Adrenal gland (tissue), 12 donors: ENCODE data around the gene ZNF670. TPM values are rescaled to one million over a fixed set of nuclear protein-coding genes. Genes with fewer than 3 reads are reported as not detected.
A peak's percentile ranks its signal among the peaks of the same experiment; 100 is the strongest.

Source experiments
- DNase-seq, 7 donors: peaks; one replicate each; pipeline ENCODE4 v3.0.0-alpha.2; 2019 to 2020
- H3K27ac ChIP-seq, 5 donors: fragments of 200-600 bp; sonication (generic) in 4 of 5; 1 replicate in 3 of 5; 2 replicates in 2 of 5; pipeline versions ENCODE4 v1.5.1 to v1.8.0; 2016 to 2020; ENCODE audit warnings: mild to moderate bottlenecking in 1 of 5
- H3K27me3 ChIP-seq: fragments of 200-600 bp; 2 replicates; pipeline ENCODE4 v1.8.0; 2021
- H3K36me3 ChIP-seq, 2 donors: fragments of 200-600 bp; replicated peaks in 1 of 2; 1 replicate in 1 of 2; 2 replicates in 1 of 2; pipeline versions ENCODE4 v1.5.1 to v1.8.0; 2018 to 2022
- H3K4me1 ChIP-seq, 2 donors: fragments of 200-600 bp; replicated peaks in 1 of 2; 1 replicate in 1 of 2; 2 replicates in 1 of 2; pipeline versions ENCODE4 v1.5.1 to v1.8.0; 2018 to 2021
- H3K4me3 ChIP-seq, 4 donors: fragments of 200-600 bp; sonication (generic) in 3 of 4; one replicate each; pipeline ENCODE4 v1.5.1; 2016 to 2018
- H3K9me3 ChIP-seq, 3 donors: fragments of 200-600 bp; sonication (generic) in 1 of 3; replicated peaks in 1 of 3; 1 replicate in 2 of 3; 2 replicates in 1 of 3; pipeline versions ENCODE4 v1.5.1 to v1.8.0; 2016 to 2021
- POLR2A ChIP-seq, 2 donors: fragments of 450-650 bp; IDR thresholded peaks; one replicate each; pipeline ENCODE4 v1.6.1; 2017; ENCODE audit warnings: antibody characterized with exemption in 2 of 2, mild to moderate bottlenecking in 2 of 2, moderate library complexity in 1 of 2
- WGBS, 4 donors: extraction: QIAGEN DNeasy Blood & Tissue Kit in 2 of 4; methylation state at CpG; one replicate each; pipeline versions ENCODE4 v1.1.5 to v1.1.7; 2013 to 2017; 5-methylcytosine and 5-hydroxymethylcytosine counted together
- intact Hi-C, 2 donors: fragments of 100-400 bp; cut with DNase I; formaldehyde crosslinking; loops; one replicate each; pipeline versions ENCODE4 v1.14.1 to v1.15.0; 2022 to 2023
- polyA plus RNA-seq, 3 donors: library from polyadenylated mRNA; stranded (reverse); fragments of 200-250 nt in 2 of 3; fragments of 350-450 nt in 1 of 3; fragmentation: Illumina TruSeq in 1 of 3; extraction: RNeasy Lipid Tissue Mini Kit (QIAGEN cat#74804) in 1 of 3; gene quantifications; one replicate each; pipeline ENCODE4 v1.2.3, GENCODE V29; 2013 to 2014
- total RNA-seq, 9 donors: library from RNA; depleted of rRNA in 4 of 9; stranded (reverse); fragments of >200 nt in 4 of 9; fragments of 120-200 nt in 1 of 9; fragmentation: NEBNext Ultra II Directional in 1 of 9; extraction: Animal tissue kit (Norgen Biotek cat#: 25700) in 1 of 9; gene quantifications; one replicate each; pipeline versions ENCODE4 v1.1.0 to v1.2.4, GENCODE V29; 2013 to 2023
- TF ChIP-seq, protein P1 (sequence below), 6 experiments: fragments of 450-650 bp in 4 of 6; fragments of 200-600 bp in 2 of 6; sonication (generic) in 1 of 6; IDR thresholded peaks; 1 replicate in 5 of 6; 2 replicates in 1 of 6; pipeline versions ENCODE4 v1.5.1 to v1.8.0; 2016 to 2021; ENCODE audit warnings: antibody characterized with exemption in 6 of 6, mild to moderate bottlenecking in 2 of 6, moderate library complexity in 1 of 6
- donor health status: healthy with polysubstance abuse.
- donor health status: Bipolar disorder and iron deficiency.
- donor health status: DM: yes; HTN: yes; CAD: no.
- donor health status: DM: no; HTN: no; CAD: no.
- donor health status: DM: no; HTN: no; CAD: no.
- donor health status: DM: yes; HTN: yes; CAD: no.

ZNF670 gene
- total and polyA plus RNA-seq, 12 donors: 0.18 to 3.7 (median 2.0) TPM

DNA sequence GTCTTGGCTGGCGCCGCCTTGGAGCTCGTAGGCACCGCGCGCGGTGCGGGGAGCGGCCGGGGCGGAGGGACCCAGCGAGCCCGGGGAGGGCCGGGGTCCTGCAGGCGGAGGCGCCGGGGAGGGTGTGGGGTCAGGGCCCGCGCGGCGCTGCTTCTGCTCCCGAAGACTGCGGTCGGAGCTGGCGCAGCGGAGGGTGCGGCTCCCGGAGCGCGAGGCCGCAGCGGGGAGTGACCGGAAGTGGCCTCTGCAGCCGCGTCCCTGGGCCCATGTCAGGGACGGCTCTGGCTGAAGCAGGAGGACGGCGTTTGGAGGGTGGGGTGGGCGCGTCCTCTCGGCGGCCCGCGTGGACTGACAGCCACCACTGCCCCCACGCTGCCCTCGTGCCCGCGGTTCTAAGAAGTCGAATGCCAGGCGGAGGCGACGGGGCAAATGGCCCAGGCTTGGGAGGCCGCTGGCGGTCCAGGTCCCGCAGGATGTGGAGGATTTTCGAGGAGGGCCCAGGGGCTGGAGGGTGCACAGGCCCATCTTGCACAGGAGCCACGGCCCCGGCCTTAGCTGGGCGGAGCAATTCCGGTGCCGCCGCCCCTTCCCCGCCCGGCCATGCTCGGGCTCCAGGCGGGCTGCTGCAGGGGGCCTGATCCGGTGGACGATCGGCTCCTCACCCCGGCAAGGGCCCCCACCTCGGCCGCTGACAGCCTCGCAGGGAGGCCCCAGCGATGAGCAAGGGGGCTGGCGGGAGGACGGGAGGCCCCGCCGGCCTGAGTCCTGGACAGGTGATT, 33.3 kb upstream of the ZNF670 start:
- WGBS, 4 donors: 0 to 4% (median 3%) methylated on average over 4 to 78 of the region's 78 CpGs
- Histone ChIP-seq H3K36me3 (no peaks in the 10 kb centered on the region), H3K9me3 (no peaks in the 10 kb centered on the region), H3K27ac (peak overlapping the region in 3 of 5 donors; percentile 52 to 77 (median 64)), H3K27me3 (no peaks in the 10 kb centered on the region), H3K4me1 (peaks cover 6 to 10% of the 10 kb centered on the region in 2 donors), H3K4me3 (peak overlapping the region; percentile 18 to 83 (median 56))
- intact Hi-C loops: no loop called here
- DNase-seq: peak; percentile 46 to 71 (median 65)
- TF ChIP-seq POLR2A (IDR thresholded peaks at IDR 0.05): peak in 1 of 2 donors; percentile 58
- TF ChIP-seq, protein P1, sequence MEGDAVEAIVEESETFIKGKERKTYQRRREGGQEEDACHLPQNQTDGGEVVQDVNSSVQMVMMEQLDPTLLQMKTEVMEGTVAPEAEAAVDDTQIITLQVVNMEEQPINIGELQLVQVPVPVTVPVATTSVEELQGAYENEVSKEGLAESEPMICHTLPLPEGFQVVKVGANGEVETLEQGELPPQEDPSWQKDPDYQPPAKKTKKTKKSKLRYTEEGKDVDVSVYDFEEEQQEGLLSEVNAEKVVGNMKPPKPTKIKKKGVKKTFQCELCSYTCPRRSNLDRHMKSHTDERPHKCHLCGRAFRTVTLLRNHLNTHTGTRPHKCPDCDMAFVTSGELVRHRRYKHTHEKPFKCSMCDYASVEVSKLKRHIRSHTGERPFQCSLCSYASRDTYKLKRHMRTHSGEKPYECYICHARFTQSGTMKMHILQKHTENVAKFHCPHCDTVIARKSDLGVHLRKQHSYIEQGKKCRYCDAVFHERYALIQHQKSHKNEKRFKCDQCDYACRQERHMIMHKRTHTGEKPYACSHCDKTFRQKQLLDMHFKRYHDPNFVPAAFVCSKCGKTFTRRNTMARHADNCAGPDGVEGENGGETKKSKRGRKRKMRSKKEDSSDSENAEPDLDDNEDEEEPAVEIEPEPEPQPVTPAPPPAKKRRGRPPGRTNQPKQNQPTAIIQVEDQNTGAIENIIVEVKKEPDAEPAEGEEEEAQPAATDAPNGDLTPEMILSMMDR (IDR thresholded peaks at IDR 0.05): no peak

DNA sequence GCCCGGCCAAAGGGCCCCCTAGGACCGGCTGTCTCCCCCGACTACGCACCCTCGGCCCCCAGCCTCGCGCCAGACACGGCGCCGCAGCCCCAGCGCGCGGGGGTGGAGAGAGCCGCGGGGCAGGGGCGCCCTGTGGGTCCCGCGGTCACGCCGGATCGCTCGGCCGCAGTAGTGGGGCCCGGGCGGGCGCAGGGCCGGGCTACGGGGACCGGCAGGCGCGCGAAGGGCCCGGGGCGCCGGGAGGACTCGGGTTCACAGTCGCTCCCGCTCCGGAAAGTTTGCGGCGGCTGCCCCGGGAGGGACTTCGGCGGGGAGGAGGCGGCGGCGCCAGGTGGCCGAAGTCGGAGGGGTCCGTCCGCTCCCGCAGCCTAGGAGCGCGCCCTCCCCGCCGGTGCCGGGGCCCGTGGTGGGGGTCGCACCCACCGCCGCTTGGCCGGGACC, 32.7 kb upstream of the ZNF670 start:
- Histone ChIP-seq H3K36me3 (no peaks in the 10 kb centered on the region), H3K9me3 (no peaks in the 10 kb centered on the region), H3K4me3 (peak overlapping the region; percentile 18 to 83 (median 56)), H3K27me3 (no peaks in the 10 kb centered on the region), H3K27ac (peak overlapping the region in 3 of 5 donors; percentile 52 to 77 (median 64)), H3K4me1 (peaks cover 6 to 10% of the 10 kb centered on the region in 2 donors)
- DNase-seq: peak in 2 of 7 donors; percentile 36 to 45
- TF ChIP-seq, protein P1 (IDR thresholded peaks at IDR 0.05): no peak
- TF ChIP-seq POLR2A (IDR thresholded peaks at IDR 0.05): no peak
- 0 to 7% (median 1%) methylated on average over 4 to 62 of the region's 62 CpGs for WGBS, 4 donors
- intact Hi-C loops: no loop called here

DNA sequence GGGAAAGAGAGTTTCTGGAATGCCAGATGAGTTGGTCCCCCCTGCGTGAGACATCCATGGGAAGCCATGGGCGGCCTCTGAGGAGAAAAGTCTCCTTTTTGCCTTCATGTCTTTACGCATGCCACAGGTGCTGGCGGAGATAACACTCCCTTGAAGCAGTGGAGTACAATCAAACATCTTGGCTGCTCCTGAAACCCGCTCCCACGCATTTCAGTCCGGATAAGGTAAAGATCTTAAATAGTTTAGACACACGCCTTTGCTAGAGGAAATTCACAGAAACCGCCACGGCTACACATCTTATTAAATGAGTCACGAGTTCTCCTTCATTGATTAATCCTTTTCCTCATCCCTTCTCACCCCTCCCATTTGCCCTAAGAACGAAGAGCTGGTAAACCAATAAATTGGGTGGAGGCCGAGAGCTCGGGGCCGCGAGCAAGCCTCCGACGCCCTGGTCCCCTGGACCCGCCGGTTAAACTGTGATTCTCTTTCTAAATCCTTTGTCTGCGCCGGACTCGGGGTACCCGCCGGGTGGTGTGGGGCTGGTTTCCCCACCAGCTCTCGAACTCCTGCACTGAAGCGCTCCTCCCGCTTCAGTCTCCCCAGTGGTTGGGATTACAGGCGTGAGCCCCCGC, 32.1 kb upstream of the ZNF670 start:
- H3K4me3 ChIP-seq: peak overlapping the region in 3 of 4 donors; percentile 41 to 83 (median 70)
- H3K36me3 ChIP-seq: no peaks in the 10 kb centered on the region
- peak overlapping the region in 1 of 5 donors; percentile 77 for H3K27ac ChIP-seq
- WGBS, 4 donors: 32 to 48% (median 34%) methylated on average over 23 to 30 of the region's 30 CpGs
- DNase-seq: peak in 2 of 7 donors; percentile 19 to 46
- intact Hi-C loops: no loop called here
- TF ChIP-seq, protein P1 (IDR thresholded peaks at IDR 0.05): no peak
- TF ChIP-seq POLR2A (IDR thresholded peaks at IDR 0.05): no peak
- H3K9me3 ChIP-seq: no peaks in the 10 kb centered on the region
- no peaks in the 10 kb centered on the region for H3K27me3 ChIP-seq
- peaks cover 6 to 10% of the 10 kb centered on the region in 2 donors for H3K4me1 ChIP-seq

DNA sequence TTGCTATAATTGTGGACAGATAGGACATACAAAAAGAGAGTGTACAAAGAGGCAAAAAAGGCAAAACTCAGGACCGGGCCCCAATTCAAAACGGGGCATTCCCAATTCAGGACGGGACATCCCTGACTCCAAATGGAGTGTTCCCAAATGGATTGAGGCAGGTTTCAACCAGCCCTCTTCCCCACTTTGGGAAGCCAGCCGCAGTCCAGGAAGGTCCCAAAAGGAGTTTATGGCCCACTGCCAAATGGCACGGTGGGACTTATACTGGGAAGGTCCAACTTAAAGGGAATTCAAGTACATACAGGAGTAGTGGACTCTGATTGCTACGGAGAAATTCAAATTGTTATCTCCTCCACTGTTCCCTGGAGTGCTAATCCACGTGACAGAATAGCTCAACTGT, 29.1 kb upstream of the ZNF670 start:
- Histone ChIP-seq H3K36me3 (no peaks in the 10 kb centered on the region), H3K27ac (no peak overlapping the region), H3K9me3 (no peaks in the 10 kb centered on the region), H3K4me1 (peaks cover 10 to 20% of the 10 kb centered on the region in 2 donors), H3K27me3 (no peaks in the 10 kb centered on the region), H3K4me3 (no peak overlapping the region)
- WGBS, 4 donors: 83 to 91% (median 85%) methylated on average over 6 to 7 of the region's 7 CpGs
- peak in 1 of 7 donors; percentile 43 for DNase-seq
- intact Hi-C loops: no loop called here
- TF ChIP-seq, protein P1 (IDR thresholded peaks at IDR 0.05): no peak
- no peak for TF ChIP-seq POLR2A (IDR thresholded peaks at IDR 0.05)
